Measurements from ENCODE around the gene TCF20. TPM values are rescaled to one million over a fixed set of nuclear protein-coding genes. Genes with fewer than 3 reads are reported as not detected.

TCF20 gene
- total RNA-seq, 4 donors from 2014 or later = 9.9 to 14.4 (median 12.4) TPM

GRCh38 chr22:42288791-42289190, 18.3 kb upstream of the TCF20 start:
- TF ChIP-seq CTCF (IDR thresholded peaks at IDR 0.05 in 4 of 5, conservative IDR thresholded peaks at IDR 0.05 in 1 of 5) (no peak), POLR2A (IDR thresholded peaks at IDR 0.05) (no peak)
- no peak for DNase-seq
- H3K27ac ChIP-seq = no peak overlapping the region
- ATAC-seq = no peak
- H3K36me3 ChIP-seq = no peaks in the 10 kb centered on the region
- intact Hi-C loops (cut with DNase I; ENCODE audit: low total_unique reads) = no loop called here
- H3K27me3 ChIP-seq = peaks cover 26 to 32% (median 27%) of the 10 kb centered on the region in 3 donors
- H3K9me3 ChIP-seq = no peaks in the 10 kb centered on the region
- H3K4me1 ChIP-seq = peaks cover 0 to 2% of the 10 kb centered on the region in 2 donors
- H3K4me3 ChIP-seq = no peak overlapping the region
- in situ Hi-C loops (cut with MboI; ENCODE audit: low sequenced_read_pairs in 4 of 4) = no loop called here

GRCh38 chr22:42287174-42287890, 16.9 kb upstream of the TCF20 start:
- in situ Hi-C loops (cut with MboI; ENCODE audit: low sequenced_read_pairs in 4 of 4) = no loop called here
- intact Hi-C loops (cut with DNase I; ENCODE audit: low total_unique reads) = no loop called here
- Histone ChIP-seq H3K27me3 (peaks cover 40 to 43% (median 40%) of the 10 kb centered on the region in 3 donors), H3K4me3 (no peak overlapping the region), H3K36me3 (no peaks in the 10 kb centered on the region), H3K27ac (no peak overlapping the region), H3K9me3 (no peaks in the 10 kb centered on the region), H3K4me1 (peaks cover 3 to 10% of the 10 kb centered on the region in 2 donors)
- DNase-seq = no peak
- no peak for ATAC-seq
- no peak for TF ChIP-seq CTCF (IDR thresholded peaks at IDR 0.05 in 4 of 5, conservative IDR thresholded peaks at IDR 0.05 in 1 of 5)
- TF ChIP-seq POLR2A (IDR thresholded peaks at IDR 0.05) = no peak

GRCh38 chr22:42286205-42286604, 15.8 kb upstream of the TCF20 start:
- TF ChIP-seq CTCF (IDR thresholded peaks at IDR 0.05 in 4 of 5, conservative IDR thresholded peaks at IDR 0.05 in 1 of 5) (no peak), POLR2A (IDR thresholded peaks at IDR 0.05) (no peak)
- no peak overlapping the region for H3K4me3 ChIP-seq
- no peaks in the 10 kb centered on the region for H3K36me3 ChIP-seq
- no peak overlapping the region for H3K27ac ChIP-seq
- intact Hi-C loops (cut with DNase I; ENCODE audit: low total_unique reads) = no loop called here
- H3K27me3 ChIP-seq = peaks cover 51 to 53% (median 51%) of the 10 kb centered on the region in 3 donors
- ATAC-seq (no peak), DNase-seq (no peak)
- in situ Hi-C loops (cut with MboI; ENCODE audit: low sequenced_read_pairs in 4 of 4) = no loop called here
- no peaks in the 10 kb centered on the region for H3K9me3 ChIP-seq
- peaks cover 3 to 10% of the 10 kb centered on the region in 2 donors for H3K4me1 ChIP-seq

GRCh38 chr22:42285604-42286003, 15.2 kb upstream of the TCF20 start:
- H3K27ac ChIP-seq = no peak overlapping the region
- no peaks in the 10 kb centered on the region for H3K36me3 ChIP-seq
- peaks cover 3 to 10% of the 10 kb centered on the region in 2 donors for H3K4me1 ChIP-seq
- no peak for ATAC-seq
- in situ Hi-C loops (cut with MboI; ENCODE audit: low sequenced_read_pairs in 4 of 4) (no loop called here), intact Hi-C loops (cut with DNase I; ENCODE audit: low total_unique reads) (no loop called here)
- DNase-seq = no peak
- peaks cover 53 to 57% (median 56%) of the 10 kb centered on the region in 3 donors for H3K27me3 ChIP-seq
- no peak overlapping the region for H3K4me3 ChIP-seq
- H3K9me3 ChIP-seq = no peaks in the 10 kb centered on the region
- no peak for TF ChIP-seq POLR2A (IDR thresholded peaks at IDR 0.05)
- TF ChIP-seq CTCF (IDR thresholded peaks at IDR 0.05 in 4 of 5, conservative IDR thresholded peaks at IDR 0.05 in 1 of 5) = no peak
